ENCODE results near the gene PIGV.

PIGV gene

DNA sequence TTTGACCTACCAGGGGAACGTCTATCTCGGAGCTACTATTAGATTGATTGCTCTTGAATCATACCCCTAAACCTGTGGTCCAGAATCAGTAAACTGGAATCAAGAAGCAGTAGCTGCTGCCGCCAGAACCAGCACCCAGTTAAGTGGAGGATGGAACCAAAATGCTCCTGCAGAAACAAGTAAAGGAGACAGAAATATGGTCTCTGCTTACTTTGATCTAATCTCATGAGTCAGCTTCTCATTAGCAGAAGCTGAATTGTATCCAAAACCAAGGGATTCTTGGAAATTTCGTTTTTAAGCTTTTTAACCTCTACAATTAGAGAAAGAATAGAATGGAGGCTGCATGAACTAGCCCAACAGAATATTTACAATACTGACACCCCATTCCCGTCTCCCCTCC, 42.6 kb upstream of the PIGV start:
- TF ChIP-seq, protein P1, sequence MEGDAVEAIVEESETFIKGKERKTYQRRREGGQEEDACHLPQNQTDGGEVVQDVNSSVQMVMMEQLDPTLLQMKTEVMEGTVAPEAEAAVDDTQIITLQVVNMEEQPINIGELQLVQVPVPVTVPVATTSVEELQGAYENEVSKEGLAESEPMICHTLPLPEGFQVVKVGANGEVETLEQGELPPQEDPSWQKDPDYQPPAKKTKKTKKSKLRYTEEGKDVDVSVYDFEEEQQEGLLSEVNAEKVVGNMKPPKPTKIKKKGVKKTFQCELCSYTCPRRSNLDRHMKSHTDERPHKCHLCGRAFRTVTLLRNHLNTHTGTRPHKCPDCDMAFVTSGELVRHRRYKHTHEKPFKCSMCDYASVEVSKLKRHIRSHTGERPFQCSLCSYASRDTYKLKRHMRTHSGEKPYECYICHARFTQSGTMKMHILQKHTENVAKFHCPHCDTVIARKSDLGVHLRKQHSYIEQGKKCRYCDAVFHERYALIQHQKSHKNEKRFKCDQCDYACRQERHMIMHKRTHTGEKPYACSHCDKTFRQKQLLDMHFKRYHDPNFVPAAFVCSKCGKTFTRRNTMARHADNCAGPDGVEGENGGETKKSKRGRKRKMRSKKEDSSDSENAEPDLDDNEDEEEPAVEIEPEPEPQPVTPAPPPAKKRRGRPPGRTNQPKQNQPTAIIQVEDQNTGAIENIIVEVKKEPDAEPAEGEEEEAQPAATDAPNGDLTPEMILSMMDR (IDR thresholded peaks at IDR 0.05; ENCODE audit: low read depth, low read length, missing control alignments), result no peak
- H3K4me3 ChIP-seq (replicated peaks; ENCODE audit: low read depth, low read length), result no peak overlapping the region
- DNase-seq (ENCODE audit: extremely low read depth, low read depth), result no peak

DNA sequence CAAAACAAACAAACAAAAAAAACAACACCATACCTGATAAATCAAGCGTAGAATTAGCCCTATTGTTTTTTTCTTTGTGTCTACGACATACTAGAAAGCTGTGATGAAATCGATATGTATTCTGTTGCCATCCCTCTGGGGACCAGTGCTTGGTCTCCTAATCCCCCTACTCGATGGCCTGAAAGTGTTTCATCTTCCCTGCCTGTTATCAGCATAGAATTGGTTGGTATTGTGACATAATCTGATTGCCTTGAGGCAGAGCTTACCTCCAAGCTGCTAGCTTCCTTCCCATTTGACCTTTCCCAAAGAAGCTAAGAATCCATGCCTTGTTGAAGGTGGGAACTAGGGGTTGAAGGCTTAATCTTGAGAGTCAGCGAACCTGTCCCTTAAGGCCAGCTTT, 40.7 kb upstream of the PIGV start:
- no peak for DNase-seq (ENCODE audit: extremely low read depth, low read depth)
- TF ChIP-seq, protein P1 (IDR thresholded peaks at IDR 0.05; ENCODE audit: low read depth, low read length, missing control alignments), result no peak
- H3K4me3 ChIP-seq (replicated peaks; ENCODE audit: low read depth, low read length), result no peak overlapping the region

DNA sequence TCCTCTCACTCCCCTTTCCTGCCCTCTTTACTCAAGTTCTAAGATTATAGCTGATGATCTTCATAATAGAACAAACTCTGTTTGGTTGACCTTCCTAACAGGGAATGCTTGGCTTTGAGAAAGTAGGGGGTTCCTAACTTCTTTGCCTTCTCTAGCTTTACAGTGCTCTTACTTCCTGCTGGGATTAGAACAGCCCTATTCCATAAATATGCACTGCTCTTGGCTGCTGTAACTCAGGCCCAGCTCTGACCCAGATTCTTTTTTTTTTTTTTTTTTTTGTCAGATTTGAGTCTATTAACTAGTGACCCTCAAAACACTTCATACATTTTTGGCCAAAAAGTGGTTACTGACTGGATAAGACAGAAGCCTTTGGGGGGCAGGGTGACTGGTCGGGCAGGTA, 39.4 kb upstream of the PIGV start:
- TF ChIP-seq, protein P1 (IDR thresholded peaks at IDR 0.05; ENCODE audit: low read depth, low read length, missing control alignments), result no peak
- H3K4me3 ChIP-seq (replicated peaks; ENCODE audit: low read depth, low read length), result no peak overlapping the region
- DNase-seq (ENCODE audit: extremely low read depth, low read depth), result no peak

DNA sequence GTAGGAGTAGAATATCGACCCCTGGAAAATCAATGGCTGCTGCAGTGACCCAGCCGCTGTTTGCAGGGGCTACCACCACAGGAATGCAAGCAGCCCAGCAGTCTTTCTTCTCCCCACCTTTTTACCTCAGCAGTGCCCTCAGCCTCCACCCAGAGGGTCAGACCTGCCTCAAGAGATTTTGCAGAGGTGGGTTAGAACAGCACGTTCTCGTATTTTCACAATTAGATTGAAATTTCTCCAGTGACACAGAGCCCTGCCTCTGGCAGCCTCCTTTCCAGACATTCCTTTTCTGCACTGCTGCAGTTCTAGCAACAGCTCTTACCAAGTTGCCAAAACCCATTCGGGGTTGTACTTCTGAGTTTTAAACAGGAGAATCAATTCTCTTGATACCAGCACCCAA, 38.3 kb upstream of the PIGV start:
- no peak for DNase-seq (ENCODE audit: extremely low read depth, low read depth)
- H3K4me3 ChIP-seq (replicated peaks; ENCODE audit: low read depth, low read length), result no peak overlapping the region
- TF ChIP-seq, protein P1 (IDR thresholded peaks at IDR 0.05; ENCODE audit: low read depth, low read length, missing control alignments), result no peak

DNA sequence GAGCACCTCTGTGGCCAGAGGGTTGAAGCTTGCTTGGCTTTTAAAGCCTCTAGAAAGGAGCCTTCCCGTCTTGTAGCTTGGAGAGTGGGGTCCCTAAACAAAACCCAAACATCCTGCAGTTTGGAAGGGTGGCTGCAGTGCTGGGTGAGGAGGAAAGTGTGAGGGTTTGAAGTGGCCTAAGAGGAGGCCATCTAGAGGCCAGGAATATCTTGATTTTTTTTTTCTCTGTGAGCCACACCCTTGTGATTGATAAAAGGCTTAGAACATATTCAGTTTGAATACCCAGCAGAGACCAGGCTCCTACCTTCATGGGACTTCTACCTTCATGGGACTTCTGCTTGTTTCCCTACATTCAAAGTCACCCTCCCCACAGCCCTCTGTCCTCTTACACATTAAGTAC, 37.3 kb upstream of the PIGV start:
- no peak for DNase-seq (ENCODE audit: extremely low read depth, low read depth)
- H3K4me3 ChIP-seq (replicated peaks; ENCODE audit: low read depth, low read length), result no peak overlapping the region
- TF ChIP-seq, protein P1 (IDR thresholded peaks at IDR 0.05; ENCODE audit: low read depth, low read length, missing control alignments), result no peak

DNA sequence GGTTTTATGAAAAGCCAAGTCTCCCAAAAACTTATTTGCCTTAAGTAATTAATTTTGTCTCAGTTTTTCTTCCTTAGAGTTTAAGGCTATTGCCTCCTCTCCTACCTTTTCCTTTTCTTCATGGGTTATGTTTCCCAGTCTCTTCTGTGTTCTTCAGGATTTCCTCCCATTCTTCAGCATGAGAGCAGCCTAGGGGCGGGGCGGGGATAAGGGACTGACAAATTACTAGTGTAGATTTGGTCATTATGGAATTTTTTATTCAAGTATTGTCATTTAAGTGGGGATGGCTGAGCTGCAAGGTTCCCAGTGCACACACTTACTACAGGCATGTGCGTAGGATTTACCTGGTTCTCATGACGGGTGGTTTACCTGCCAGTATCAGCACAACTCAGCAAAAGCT, 35.2 kb upstream of the PIGV start:
- no peak for DNase-seq (ENCODE audit: extremely low read depth, low read depth)
- no peak overlapping the region for H3K4me3 ChIP-seq (replicated peaks; ENCODE audit: low read depth, low read length)
- TF ChIP-seq, protein P1 (IDR thresholded peaks at IDR 0.05; ENCODE audit: low read depth, low read length, missing control alignments), result no peak

DNA sequence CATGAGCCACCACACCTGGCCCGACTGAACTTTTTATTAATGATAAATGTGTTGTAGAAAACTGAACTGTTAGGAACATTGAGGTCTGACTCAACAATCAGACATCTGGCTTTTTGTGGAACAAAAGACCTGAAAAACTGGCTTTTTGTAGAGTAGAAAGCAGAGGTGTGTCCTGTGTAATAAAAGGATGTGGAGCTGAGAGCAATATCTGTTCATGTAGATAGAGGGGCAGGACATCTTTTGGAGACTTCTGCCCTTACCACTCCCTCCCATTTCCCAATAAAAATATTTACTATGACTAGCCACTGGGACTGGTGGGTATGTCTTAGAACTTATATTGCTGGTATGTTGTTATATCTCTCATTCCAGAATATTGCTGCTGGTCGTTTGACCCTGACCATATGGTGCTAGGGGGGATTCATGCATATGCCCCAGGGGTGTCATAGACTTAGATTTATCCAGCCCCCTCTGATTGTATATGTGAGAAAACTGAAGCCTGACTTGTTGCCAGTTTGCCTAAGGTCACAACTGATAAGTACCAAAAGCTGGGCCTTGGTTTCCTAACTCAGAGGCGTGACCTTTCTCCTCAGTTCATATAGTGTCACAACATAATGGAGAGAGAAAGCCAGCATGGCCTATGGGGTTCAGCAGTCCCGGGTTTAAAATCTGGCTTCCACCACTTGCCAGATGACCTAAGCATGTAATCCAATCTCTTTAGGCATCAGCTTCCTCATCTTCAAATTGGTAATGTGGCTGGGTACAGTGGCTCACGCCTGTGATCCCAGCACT, 33.5 kb upstream of the PIGV start:
- no peak overlapping the region for H3K4me3 ChIP-seq (replicated peaks; ENCODE audit: low read depth, low read length)
- TF ChIP-seq, protein P1 (IDR thresholded peaks at IDR 0.05; ENCODE audit: low read depth, low read length, missing control alignments), result no peak
- DNase-seq (ENCODE audit: extremely low read depth, low read depth), result no peak
